ENCODE data around the gene POLR3B. TPM values are rescaled to one million over a fixed set of nuclear protein-coding genes. Genes with fewer than 3 reads are reported as not detected.

POLR3B gene
- total and polyA plus RNA-seq, 10 of the 15 experiments (the other 5 are each of a cell fraction or from before 2014, with no cell fraction given): 2.3 to 10.5 (median 8.0) TPM

DNA sequence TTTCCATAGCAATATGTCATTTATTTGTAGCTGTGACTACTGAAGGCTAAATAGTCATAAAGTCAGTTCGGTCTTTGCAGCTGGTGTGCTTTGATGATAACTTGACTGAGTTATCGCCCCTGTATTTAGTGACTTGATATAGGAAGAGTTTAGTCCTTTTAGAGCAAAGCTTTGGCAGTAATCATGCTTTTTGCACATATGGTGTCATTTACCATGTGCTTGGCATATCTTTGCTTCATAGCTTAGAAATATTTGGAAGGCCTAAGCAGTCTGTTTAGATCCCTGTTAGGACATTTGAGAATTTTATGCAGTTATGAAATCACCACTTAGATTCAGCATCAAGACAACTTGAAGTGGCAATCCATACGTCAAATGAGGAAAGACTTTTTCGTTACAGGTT lies 31.6 kb downstream of the POLR3B start:
- 95% methylated on average over 4 of the region's 4 CpGs for WGBS (ENCODE audit: insufficient coverage, insufficient replicate concordance, low lambda C conversion rate, missing lambda C conversion rate)
- H3K9ac ChIP-seq (ENCODE audit: control insufficient read depth, insufficient read depth, low read length): no peak overlapping the region
- CTCF ChIA-PET: interaction anchor here (1.0 to 6.1 kb wide), 3 partner anchors 31 to 529 kb away, joined by 3 to 69 read pairs (median 23); partner anchors contain the start of gene POLR3B
- no peak overlapping the region for H2AFZ ChIP-seq (ENCODE audit: control insufficient read depth, low read depth, low read length)
- no peaks in the 10 kb centered on the region for H3K9me3 ChIP-seq (replicated peaks; ENCODE audit: control insufficient read depth, insufficient read depth, low read length)
- no peak for TF ChIP-seq JUND (IDR thresholded peaks at IDR 0.05; ENCODE audit: low read depth, low read length)
- POLR2A ChIA-PET: no interaction called here
- in situ Hi-C loops (cut with MboI): loop anchor here (5.0 to 10.0 kb wide), 3 partner anchors 453 to 716 kb away; no protein-coding TSS in a partner anchor
- H3K4me1 ChIP-seq (ENCODE audit: control insufficient read depth, insufficient read depth, low read length): no peaks in the 10 kb centered on the region
- no peak overlapping the region for H3K27ac ChIP-seq (ENCODE audit: control insufficient read depth, insufficient read depth)
- H3K27me3 ChIP-seq (replicated peaks in 1 of 2; ENCODE audit: control insufficient read depth in 2 of 2, insufficient read depth in 2 of 2, low read length in 1 of 2): no peaks in the 10 kb centered on the region
- no peaks in the 10 kb centered on the region for H4K20me1 ChIP-seq (ENCODE audit: control insufficient read depth, insufficient read depth)
- BruUV-seq (replicated peaks): no TSS peak
- RAD21 ChIA-PET (ENCODE audit: unreplicated experiment): interaction anchor here (1.2 kb wide), 1 partner anchor 452 kb away, joined by 4 read pairs; no protein-coding TSS in a partner anchor
- SMC1A ChIA-PET (ENCODE audit: uncharacterized antibody, unreplicated experiment): interaction anchor here (1.2 to 2.7 kb wide), 4 partner anchors 10 to 530 kb away, joined by 3 to 27 read pairs (median 10); no protein-coding TSS in a partner anchor
- H3K4me2 ChIP-seq (ENCODE audit: control insufficient read depth, insufficient read depth): no peak overlapping the region
- intact Hi-C loops (cut with micrococcal nuclease; ENCODE audit: unreplicated experiment): loop anchor here (5.0 kb wide), 1 partner anchor 713 kb away; no protein-coding TSS in a partner anchor
- no peak overlapping the region for H3K4me3 ChIP-seq
- no peak for ATAC-seq
- no peaks in the 10 kb centered on the region for H3K79me2 ChIP-seq (ENCODE audit: control insufficient read depth, insufficient read depth, low read length)
- peaks cover 0 to 2% of the 10 kb centered on the region in 2 experiments; a peak in 1 of 4 replicates for H3K36me3 ChIP-seq (ENCODE audit: control insufficient read depth in 2 of 2, insufficient read depth in 2 of 2, low read length in 1 of 2)
- DNase-seq (ENCODE audit: low read depth, low spot score): no peak
- FAIRE-seq: no peak

- ChIA-PET POLR2A (no interaction called here), SMC1A (ENCODE audit: uncharacterized antibody, unreplicated experiment) (no interaction called here), CTCF (interaction anchor here (0.7 to 0.9 kb wide), 2 partner anchors 514 to 527 kb away, joined by 3 read pairs; no protein-coding TSS in a partner anchor), RAD21 (ENCODE audit: unreplicated experiment) (no interaction called here)
- intact Hi-C loops (cut with micrococcal nuclease; ENCODE audit: unreplicated experiment) (no loop called here), in situ Hi-C loops (cut with MboI) (no loop called here)
- FAIRE-seq (no peak), ATAC-seq (no peak), DNase-seq (ENCODE audit: low read depth, low spot score) (no peak)
- H3K27me3 ChIP-seq (replicated peaks in 1 of 2; ENCODE audit: control insufficient read depth in 2 of 2, insufficient read depth in 2 of 2, low read length in 1 of 2): no peaks in the 10 kb centered on the region
- no peak overlapping the region for H3K4me2 ChIP-seq (ENCODE audit: control insufficient read depth, insufficient read depth)
- H3K4me1 ChIP-seq (ENCODE audit: control insufficient read depth, insufficient read depth, low read length): no peaks in the 10 kb centered on the region
- no peaks in the 10 kb centered on the region; the same call in 2 of the 3 replicates for H3K9me3 ChIP-seq (replicated peaks; ENCODE audit: control insufficient read depth, insufficient read depth, low read length)
- WGBS (ENCODE audit: insufficient coverage, insufficient replicate concordance, low lambda C conversion rate, missing lambda C conversion rate): 100% methylated on average over 1 of the region's 1 CpG
- no peaks in the 10 kb centered on the region for H4K20me1 ChIP-seq (ENCODE audit: control insufficient read depth, insufficient read depth)
- H3K27ac ChIP-seq (ENCODE audit: control insufficient read depth, insufficient read depth): no peak overlapping the region
- no peak overlapping the region for H3K4me3 ChIP-seq
- H3K9ac ChIP-seq (ENCODE audit: control insufficient read depth, insufficient read depth, low read length): no peak overlapping the region
- H3K79me2 ChIP-seq (ENCODE audit: control insufficient read depth, insufficient read depth, low read length): no peaks in the 10 kb centered on the region
- H3K36me3 ChIP-seq (ENCODE audit: control insufficient read depth in 2 of 2, insufficient read depth in 2 of 2, low read length in 1 of 2): peaks cover under 1 to 6% of the 10 kb centered on the region in 2 experiments; a peak in 3 of 4 replicates
- no peak overlapping the region for H2AFZ ChIP-seq (ENCODE audit: control insufficient read depth, low read depth, low read length)
- BruUV-seq (replicated peaks): no TSS peak
- TF ChIP-seq PAX5 (IDR thresholded peaks at IDR 0.05; ENCODE audit: borderline replicate concordance, low read depth, low read length): no peak
- no peak for TF ChIP-seq IKZF2 (IDR thresholded peaks at IDR 0.05)
- no peak for TF ChIP-seq ZNF217 (IDR thresholded peaks at IDR 0.05)
- TF ChIP-seq NFXL1 (IDR thresholded peaks at IDR 0.05; ENCODE audit: borderline replicate concordance): no peak
- TF ChIP-seq, protein P1, sequence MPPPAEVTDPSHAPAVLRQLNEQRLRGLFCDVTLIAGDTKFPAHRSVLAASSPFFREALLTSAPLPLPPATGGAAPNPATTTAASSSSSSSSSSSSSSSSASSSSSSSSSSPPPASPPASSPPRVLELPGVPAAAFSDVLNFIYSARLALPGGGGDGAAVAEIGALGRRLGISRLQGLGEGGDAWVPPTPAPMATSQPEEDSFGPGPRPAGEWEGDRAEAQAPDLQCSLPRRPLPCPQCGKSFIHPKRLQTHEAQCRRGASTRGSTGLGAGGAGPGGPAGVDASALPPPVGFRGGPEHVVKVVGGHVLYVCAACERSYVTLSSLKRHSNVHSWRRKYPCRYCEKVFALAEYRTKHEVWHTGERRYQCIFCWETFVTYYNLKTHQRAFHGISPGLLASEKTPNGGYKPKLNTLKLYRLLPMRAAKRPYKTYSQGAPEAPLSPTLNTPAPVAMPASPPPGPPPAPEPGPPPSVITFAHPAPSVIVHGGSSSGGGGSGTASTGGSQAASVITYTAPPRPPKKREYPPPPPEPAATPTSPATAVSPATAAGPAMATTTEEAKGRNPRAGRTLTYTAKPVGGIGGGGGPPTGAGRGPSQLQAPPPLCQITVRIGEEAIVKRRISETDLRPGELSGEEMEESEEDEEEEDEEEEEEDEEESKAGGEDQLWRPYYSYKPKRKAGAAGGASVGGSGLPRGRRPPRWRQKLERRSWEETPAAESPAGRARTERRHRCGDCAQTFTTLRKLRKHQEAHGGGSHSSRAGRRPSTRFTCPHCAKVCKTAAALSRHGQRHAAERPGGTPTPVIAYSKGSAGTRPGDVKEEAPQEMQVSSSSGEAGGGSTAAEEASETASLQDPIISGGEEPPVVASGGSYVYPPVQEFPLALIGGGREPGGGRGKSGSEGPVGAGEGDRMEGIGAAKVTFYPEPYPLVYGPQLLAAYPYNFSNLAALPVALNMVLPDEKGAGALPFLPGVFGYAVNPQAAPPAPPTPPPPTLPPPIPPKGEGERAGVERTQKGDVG (CRISPR knock-in tag; IDR thresholded peaks at IDR 0.05): no peak
- TF ChIP-seq CBX5 (IDR thresholded peaks at IDR 0.05; ENCODE audit: low read depth): no peak
- TF ChIP-seq EZH2 (IDR thresholded peaks at IDR 0.05; ENCODE audit: borderline replicate concordance, control insufficient read depth, low read depth, low read length): no peak
- no peak for TF ChIP-seq NR2C1 (IDR thresholded peaks at IDR 0.05)
- TF ChIP-seq, protein P2, sequence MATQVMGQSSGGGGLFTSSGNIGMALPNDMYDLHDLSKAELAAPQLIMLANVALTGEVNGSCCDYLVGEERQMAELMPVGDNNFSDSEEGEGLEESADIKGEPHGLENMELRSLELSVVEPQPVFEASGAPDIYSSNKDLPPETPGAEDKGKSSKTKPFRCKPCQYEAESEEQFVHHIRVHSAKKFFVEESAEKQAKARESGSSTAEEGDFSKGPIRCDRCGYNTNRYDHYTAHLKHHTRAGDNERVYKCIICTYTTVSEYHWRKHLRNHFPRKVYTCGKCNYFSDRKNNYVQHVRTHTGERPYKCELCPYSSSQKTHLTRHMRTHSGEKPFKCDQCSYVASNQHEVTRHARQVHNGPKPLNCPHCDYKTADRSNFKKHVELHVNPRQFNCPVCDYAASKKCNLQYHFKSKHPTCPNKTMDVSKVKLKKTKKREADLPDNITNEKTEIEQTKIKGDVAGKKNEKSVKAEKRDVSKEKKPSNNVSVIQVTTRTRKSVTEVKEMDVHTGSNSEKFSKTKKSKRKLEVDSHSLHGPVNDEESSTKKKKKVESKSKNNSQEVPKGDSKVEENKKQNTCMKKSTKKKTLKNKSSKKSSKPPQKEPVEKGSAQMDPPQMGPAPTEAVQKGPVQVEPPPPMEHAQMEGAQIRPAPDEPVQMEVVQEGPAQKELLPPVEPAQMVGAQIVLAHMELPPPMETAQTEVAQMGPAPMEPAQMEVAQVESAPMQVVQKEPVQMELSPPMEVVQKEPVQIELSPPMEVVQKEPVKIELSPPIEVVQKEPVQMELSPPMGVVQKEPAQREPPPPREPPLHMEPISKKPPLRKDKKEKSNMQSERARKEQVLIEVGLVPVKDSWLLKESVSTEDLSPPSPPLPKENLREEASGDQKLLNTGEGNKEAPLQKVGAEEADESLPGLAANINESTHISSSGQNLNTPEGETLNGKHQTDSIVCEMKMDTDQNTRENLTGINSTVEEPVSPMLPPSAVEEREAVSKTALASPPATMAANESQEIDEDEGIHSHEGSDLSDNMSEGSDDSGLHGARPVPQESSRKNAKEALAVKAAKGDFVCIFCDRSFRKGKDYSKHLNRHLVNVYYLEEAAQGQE (IDR thresholded peaks at IDR 0.05; ENCODE audit: low read depth, low read length): no peak
Observed at GRCh38 chr12:106392759-106393158, 35.2 kb downstream of the POLR3B start.

All from GM12878 (cell line).